ENCODE measurements around the gene GPR148.
"Not testable (repeated sequence)": the region's sequence is repeated elsewhere in the genome, so short reads cannot be mapped to it uniquely, and the experiment has no call there.

Gene GPR148

DNA sequence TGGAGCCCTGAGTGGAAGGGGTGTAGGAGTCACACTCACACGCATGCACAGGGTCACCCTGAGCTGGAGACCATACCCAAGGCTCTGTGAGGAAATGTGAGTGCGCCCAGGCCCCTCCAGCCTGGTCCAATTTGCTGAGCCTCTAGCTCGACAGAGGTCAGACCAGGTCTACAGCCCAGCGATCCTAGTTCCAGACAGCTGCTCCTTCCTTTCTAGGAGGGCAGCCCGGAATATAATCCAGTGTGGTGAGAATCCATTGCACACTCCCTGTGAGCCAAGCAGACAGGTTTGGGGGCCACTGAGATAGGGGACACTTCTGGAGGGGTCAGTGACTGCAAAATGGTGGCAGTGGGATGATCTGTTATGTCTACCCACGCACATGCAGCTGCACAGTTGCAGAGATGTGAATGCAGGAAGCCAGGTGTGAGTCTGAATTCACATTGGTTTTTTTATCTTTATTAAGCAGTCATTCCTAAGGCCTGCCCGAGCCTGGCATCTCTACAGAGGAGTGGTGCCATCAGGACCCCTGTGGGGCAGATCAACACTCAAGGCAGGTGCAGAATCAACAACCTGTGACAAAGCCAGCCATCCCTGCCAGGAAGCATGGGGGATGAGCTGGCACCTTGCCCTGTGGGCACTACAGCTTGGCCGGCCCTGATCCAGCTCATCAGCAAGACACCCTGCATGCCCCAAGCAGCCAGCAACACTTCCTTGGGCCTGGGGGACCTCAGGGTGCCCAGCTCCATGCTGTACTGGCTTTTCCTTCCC is at the start of gene GPR148:
Gene GPR148 (plus strand): TSS at position 522 of the 768 bp plus-strand sequence. CDS start 82 bp downstream, at position 604.
- DNase-seq, result no peak
- ATAC-seq, result no peak

DNA sequence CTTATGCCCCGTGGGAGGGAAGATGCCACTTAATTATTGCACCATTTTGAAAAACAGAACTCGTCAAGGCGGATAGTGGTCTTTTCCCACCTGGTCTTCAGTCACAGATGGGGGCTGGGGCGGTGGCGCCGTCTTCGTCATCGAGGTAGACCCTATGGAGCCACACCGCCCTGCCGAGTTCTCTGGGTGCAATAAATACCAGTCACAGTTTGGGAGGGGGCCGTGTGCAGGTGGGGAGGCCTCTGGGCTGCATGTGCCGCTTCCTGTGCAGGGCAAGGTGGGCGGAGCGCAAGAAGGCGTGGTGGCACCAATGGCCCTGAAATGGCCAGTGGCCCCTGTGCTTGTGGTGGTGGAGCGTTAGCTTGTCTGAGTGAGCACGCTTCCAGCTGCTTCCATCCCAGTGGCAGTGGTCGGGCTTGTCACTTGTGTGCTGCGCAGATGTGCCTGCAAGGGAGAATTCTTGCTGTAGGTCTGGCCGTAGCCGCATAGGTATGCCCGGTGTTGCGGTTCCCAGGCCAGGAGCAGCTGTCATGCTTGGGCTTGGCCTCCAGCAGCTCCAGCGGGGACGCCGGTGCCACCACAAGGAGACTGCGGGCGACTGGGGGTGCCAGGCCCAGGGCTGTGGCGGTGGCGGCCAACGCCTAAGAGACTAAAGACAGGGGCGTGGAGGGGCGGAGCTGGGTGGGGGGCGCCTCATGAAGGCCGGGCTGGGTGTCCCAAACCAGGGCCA is 36.7 kb upstream of the GPR148 start:
- peak; percentile 23 for ATAC-seq

GRCh38 chr2:130693474-130693873 is 35.4 kb upstream of the GPR148 start:
- peak; percentile 45 for DNase-seq
- ATAC-seq, result not testable (repeated sequence)

More for the DNA sequence above, 36.7 kb upstream of the GPR148 start:
- DNase-seq, result not testable (repeated sequence)

DNA sequence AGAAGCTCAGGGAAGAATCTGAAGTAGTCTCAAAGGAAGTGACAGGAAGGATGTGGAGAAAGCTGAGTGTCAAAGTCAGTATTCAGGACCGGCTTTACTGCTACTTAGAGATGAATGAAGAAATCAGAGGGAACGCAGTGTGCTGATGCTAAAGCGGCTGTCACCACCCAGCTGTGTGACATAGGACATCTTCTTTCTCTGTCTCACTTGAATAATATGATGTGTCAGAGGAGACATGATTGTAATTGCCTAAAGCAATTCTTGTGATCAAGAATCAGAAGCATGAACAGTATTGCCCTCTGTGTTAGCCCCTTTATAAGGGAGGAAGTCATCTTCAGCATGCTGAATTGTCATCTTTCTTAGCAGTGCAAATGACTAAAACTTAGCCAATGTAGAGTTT is 25.6 kb upstream of the GPR148 start:
- ATAC-seq, result not testable (repeated sequence)

DNA sequence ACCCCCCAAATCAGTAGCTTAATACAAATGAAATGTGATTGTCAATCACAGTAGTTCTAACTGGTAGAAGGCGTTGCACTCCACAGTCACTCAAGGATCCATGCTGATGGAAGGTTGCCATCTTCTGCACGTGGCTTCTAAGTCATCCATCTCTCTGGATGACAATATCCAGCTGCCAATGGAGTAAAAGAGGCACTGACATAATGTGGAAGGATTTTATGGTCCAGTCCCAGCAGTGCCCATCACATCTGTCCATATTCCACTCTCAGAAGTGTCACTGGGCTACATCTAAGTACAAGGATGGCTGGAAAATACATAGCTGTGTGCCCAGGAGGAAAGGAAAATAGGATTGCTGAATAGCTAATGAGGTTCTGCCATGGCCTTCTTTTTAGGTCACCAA is 14.1 kb upstream of the GPR148 start:
- not testable (repeated sequence) for DNase-seq, ATAC-seq

More for the DNA sequence above, 25.6 kb upstream of the GPR148 start:
- DNase-seq, result not testable (repeated sequence)

DNA sequence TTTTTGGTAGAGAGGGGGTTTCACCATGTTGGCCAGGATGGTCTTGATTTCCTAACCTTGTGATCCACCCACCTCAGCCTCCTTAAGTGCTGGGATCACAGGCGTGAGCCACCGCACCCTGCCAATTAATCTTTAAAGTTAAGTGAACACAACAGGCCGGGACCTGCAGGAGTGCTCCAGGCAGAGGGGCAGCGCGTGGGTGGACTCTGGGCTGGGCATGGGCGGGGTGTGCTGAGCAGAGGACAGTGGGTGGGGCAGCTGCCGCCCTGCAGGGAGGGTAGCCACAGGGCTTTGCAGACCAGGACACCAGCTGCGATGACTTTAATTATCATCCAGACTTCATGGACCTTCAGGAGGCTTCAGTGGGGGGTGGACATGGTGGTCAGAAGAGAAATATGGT is 8.8 kb upstream of the GPR148 start:
- no peak for DNase-seq
- ATAC-seq, result no peak

DNA sequence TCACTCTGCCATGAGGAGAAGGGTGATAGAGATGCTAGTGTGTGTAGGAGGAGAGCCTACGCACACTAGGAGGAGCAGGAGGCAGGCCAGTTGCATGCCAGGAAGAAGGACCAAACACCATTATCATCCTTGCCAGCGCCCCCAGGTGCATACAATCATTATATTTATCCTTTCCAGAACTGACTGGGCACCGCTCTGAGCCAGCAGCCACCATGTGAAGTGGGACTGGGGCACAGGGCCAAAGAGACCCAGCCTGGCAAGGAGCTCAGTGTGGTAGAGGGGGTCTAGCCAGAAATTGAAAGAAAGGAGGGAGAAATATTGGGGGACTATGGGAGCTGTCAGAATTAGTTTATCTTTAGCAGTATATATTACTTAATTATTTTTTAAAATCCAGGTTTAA is 8.3 kb upstream of the GPR148 start:
- ATAC-seq (no peak), DNase-seq (no peak)

- no peak for ATAC-seq
Observed at GRCh38 chr2:130724455-130724854, 4.4 kb upstream of the GPR148 start.

DNA sequence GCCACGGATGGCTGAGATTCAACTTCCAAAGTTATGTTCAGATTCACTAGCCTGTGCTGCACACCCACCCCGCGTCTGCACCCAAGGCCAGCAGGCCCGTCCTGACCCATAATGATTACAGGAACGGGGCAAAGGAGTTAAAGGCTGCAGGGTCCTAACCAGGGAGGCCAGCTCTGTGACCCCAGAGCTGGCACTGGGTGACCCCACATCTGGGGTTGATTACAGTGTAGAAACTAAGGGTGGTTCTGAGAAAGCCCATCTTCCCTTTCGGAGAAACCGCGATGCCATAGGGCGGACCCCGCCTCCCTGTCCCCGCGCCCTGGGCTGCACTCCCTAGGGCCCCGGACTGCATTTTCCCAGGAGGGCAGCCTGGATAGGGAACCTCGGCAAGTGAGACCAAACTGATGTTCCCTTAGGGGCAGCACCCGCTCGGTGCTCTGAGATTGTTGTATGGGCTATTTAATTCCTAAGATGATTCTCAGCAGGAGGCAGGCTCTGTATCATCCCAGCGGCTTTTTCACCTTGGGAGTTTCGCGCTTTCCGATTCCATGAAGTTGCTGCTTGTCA is 2.2 kb upstream of the GPR148 start:
- peak; percentile 6 for DNase-seq
- no peak for ATAC-seq

More at GRCh38 chr2:130724455-130724854, 4.4 kb upstream of the GPR148 start:
- DNase-seq, result no peak

GRCh38 chr2:130727286-130727924 is 1.5 kb upstream of the GPR148 start:
- DNase-seq (peak; percentile 91), ATAC-seq (peak; percentile 91)

DNA sequence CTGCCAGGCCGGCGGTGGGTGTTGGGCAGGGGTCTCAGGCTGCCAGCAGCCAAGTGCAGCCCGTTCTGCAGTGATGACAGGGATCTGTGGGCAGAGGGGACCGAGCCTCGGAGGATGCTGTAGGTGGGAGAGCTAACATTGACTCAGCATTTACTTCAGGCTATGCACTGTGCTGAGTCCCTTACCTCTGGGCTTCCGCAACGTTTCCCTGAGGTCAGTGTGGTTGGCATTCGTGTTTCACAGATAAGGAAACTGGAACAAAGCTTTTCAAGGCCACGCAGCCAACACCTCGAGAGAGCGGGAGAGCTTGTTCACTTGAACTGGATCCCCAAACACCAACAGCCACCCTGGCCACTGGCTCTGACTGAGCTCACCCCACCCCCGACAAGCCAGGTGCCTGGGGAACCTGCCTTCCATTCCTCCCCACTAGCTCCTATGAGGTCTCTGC is 839 bp upstream of the GPR148 start:
- DNase-seq (peak; percentile 30), ATAC-seq (peak; percentile 45)

- no peak for ATAC-seq
- no peak for DNase-seq
Observed at GRCh38 chr2:130729322-130730299, 741 bp downstream of the GPR148 start.

GRCh38 chr2:130732257-130732656 is 3.4 kb downstream of the GPR148 start:
- ATAC-seq, DNase-seq: not testable (repeated sequence)

DNA sequence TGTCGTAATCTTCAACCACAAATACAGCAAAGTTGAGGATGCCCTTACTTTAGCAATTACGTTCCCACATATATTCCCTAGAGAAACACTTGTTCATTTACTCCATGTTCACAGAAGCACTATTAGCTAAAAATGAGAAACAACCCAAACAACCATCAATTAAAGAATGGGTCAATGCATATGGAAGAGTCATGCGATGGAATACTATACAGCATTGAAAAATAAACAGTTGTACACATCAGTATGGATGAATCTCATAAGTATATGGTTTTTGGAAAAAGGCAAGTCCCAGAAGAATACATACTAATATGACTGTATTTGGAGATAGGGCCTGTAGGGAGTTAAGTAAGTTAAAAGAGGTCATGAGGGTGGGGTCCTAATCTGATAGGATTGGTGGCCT is 6.3 kb downstream of the GPR148 start:
- ATAC-seq (no peak), DNase-seq (no peak)

DNA sequence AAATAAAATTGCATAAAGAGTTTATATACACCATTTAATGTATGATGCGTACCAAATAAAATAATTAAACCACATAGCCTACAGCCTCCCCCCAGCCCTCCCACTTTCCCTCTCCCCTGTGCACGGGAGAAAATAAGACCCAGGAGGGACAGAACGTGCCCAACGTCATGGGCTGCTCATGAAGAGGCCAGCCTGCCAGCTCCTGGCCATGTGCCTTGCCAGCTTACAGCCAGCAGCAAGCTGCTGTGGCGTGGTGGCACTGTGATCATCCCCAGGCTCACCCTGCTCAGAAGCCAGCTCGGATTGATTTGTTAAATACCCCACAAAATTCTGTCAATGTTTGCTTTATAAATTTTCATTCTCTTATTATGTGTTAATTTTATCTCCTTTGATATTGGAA is 7.6 kb downstream of the GPR148 start:
- ATAC-seq, result no peak
- DNase-seq, result no peak

- DNase-seq (no peak), ATAC-seq (no peak)
Observed at GRCh38 chr2:130737592-130737991, 8.7 kb downstream of the GPR148 start.

- DNase-seq (no peak), ATAC-seq (no peak)
Observed at GRCh38 chr2:130740671-130741070, 11.8 kb downstream of the GPR148 start.

- DNase-seq (no peak), ATAC-seq (no peak)
Observed at GRCh38 chr2:130743278-130743677, 14.4 kb downstream of the GPR148 start.

- ATAC-seq, result no peak
Observed at GRCh38 chr2:130744287-130745117, 15.6 kb downstream of the GPR148 start.

DNA sequence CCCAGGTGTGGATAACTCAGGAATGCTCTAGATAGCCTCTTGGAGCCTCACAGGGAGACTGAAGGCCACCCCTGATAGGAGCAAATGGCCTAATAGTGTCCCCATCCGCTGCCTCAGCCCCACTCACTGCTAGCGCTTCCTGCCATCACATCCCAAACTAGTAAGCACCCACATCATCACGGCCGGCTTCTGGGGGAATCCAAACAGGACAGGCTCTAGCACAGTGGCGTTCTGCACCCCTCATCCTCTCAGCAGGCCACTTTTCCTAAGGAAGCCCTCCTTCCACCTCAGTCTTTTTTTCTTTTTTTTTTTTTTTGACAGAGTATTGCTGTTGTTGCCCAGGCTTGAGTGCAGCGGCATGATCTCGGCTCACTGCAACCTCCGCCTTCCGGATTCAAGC is 20.2 kb downstream of the GPR148 start:
- ATAC-seq (no peak), DNase-seq (no peak)

More at GRCh38 chr2:130744287-130745117, 15.6 kb downstream of the GPR148 start:
- DNase-seq, result no peak

All from stimulated activated naive CD8-positive, alpha-beta T cell treated with anti-CD3 and anti-CD28 coated beads, Interleukin-15, Interleukin-2, amounts not matched to agents 100 U/mL and 50 U/mL, for 24 hours (primary cell).